ENCODE measurements around the gene MICU2. TPM values are rescaled to one million over a fixed set of nuclear protein-coding genes. Genes with fewer than 3 reads are reported as not detected.

MICU2 gene
- total RNA-seq, 4 donors from 2014 or later = 31.6 to 39.5 (median 36.0) TPM

- Histone ChIP-seq H3K36me3 (peaks cover 0 to 19% (median 3%) of the 10 kb centered on the region in 4 donors), H3K27me3 (no peaks in the 10 kb centered on the region), H3K4me1 (no peaks in the 10 kb centered on the region), H3K9me3 (no peaks in the 10 kb centered on the region), H3K4me3 (no peak overlapping the region), H3K27ac (replicated peaks in 1 of 4) (no peak overlapping the region)
- DNase-seq (ENCODE audit: extremely low spot score) = no peak
- intact Hi-C loops (cut with DNase I) = no loop called here
- TF ChIP-seq POLR2A (IDR thresholded peaks at IDR 0.05; ENCODE audit: low read depth) = no peak
- no peak for TF ChIP-seq CTCF (IDR thresholded peaks at IDR 0.05)
- no peak for TF ChIP-seq EP300 (IDR thresholded peaks at IDR 0.05)
- TF ChIP-seq POLR2AphosphoS5 (IDR thresholded peaks at IDR 0.05) = no peak
- WGBS = 85% methylated on average over 3 of the region's 3 CpGs
Measured at GRCh38 chr13:21529146-21529893, 74.7 kb downstream of the MICU2 start.

- intact Hi-C loops (cut with DNase I) = no loop called here
- H3K27me3 ChIP-seq = no peaks in the 10 kb centered on the region
- TF ChIP-seq POLR2A (IDR thresholded peaks at IDR 0.05; ENCODE audit: low read depth) = no peak
- TF ChIP-seq EP300 (IDR thresholded peaks at IDR 0.05) = no peak
- no peak for TF ChIP-seq POLR2AphosphoS5 (IDR thresholded peaks at IDR 0.05)
- H3K4me3 ChIP-seq = no peak overlapping the region
- WGBS = 85% methylated on average over 6 of the region's 6 CpGs
- no peaks in the 10 kb centered on the region for H3K9me3 ChIP-seq
- H3K27ac ChIP-seq (replicated peaks in 1 of 4) = no peak overlapping the region
- no peak for DNase-seq (ENCODE audit: extremely low spot score)
- no peaks in the 10 kb centered on the region for H3K4me1 ChIP-seq
- H3K36me3 ChIP-seq = peaks cover 0 to 16% (median 3%) of the 10 kb centered on the region in 4 donors
Measured at GRCh38 chr13:21528616-21529015, 75.4 kb downstream of the MICU2 start.

GRCh38 chr13:21526707-21527540, 77.0 kb downstream of the MICU2 start:
- H3K27ac ChIP-seq (replicated peaks in 1 of 4) = no peak overlapping the region
- 93% methylated on average over 6 of the region's 6 CpGs for WGBS
- intact Hi-C loops (cut with DNase I) = no loop called here
- H3K4me1 ChIP-seq = no peaks in the 10 kb centered on the region
- H3K4me3 ChIP-seq = no peak overlapping the region
- DNase-seq (ENCODE audit: extremely low spot score) = no peak
- peaks cover 0 to 31% (median 3%) of the 10 kb centered on the region in 4 donors for H3K36me3 ChIP-seq
- H3K27me3 ChIP-seq = no peaks in the 10 kb centered on the region
- H3K9me3 ChIP-seq = no peaks in the 10 kb centered on the region
- TF ChIP-seq POLR2A (IDR thresholded peaks at IDR 0.05; ENCODE audit: low read depth) = no peak
- no peak for TF ChIP-seq POLR2AphosphoS5 (IDR thresholded peaks at IDR 0.05)
- no peak for TF ChIP-seq EP300 (IDR thresholded peaks at IDR 0.05)
- no peak for TF ChIP-seq CTCF (IDR thresholded peaks at IDR 0.05)

GRCh38 chr13:21522847-21523246, 81.1 kb downstream of the MICU2 start:
- Histone ChIP-seq H3K27ac (replicated peaks in 1 of 4) (no peak overlapping the region), H3K36me3 (peaks cover 0 to 50% (median 19%) of the 10 kb centered on the region in 4 donors), H3K4me1 (no peaks in the 10 kb centered on the region), H3K9me3 (no peaks in the 10 kb centered on the region), H3K4me3 (no peak overlapping the region), H3K27me3 (no peaks in the 10 kb centered on the region)
- no peak for DNase-seq (ENCODE audit: extremely low spot score)
- TF ChIP-seq POLR2AphosphoS5 (IDR thresholded peaks at IDR 0.05) (no peak), EP300 (IDR thresholded peaks at IDR 0.05) (no peak), POLR2A (IDR thresholded peaks at IDR 0.05; ENCODE audit: low read depth) (no peak), CTCF (IDR thresholded peaks at IDR 0.05) (no peak)
- intact Hi-C loops (cut with DNase I) = no loop called here
- 94% methylated on average over 2 of the region's 2 CpGs for WGBS

- TF ChIP-seq POLR2A (IDR thresholded peaks at IDR 0.05; ENCODE audit: low read depth) (no peak), EP300 (IDR thresholded peaks at IDR 0.05) (no peak)
- H3K36me3 ChIP-seq = peaks cover 0 to 55% (median 20%) of the 10 kb centered on the region in 4 donors
- intact Hi-C loops (cut with DNase I) = no loop called here
- no peak for DNase-seq (ENCODE audit: extremely low spot score)
- no peaks in the 10 kb centered on the region for H3K27me3 ChIP-seq
- no peak overlapping the region for H3K4me3 ChIP-seq
- WGBS = 100% methylated on average over 1 of the region's 1 CpG
- no peaks in the 10 kb centered on the region for H3K9me3 ChIP-seq
- H3K27ac ChIP-seq (replicated peaks in 1 of 4) = no peak overlapping the region
- no peaks in the 10 kb centered on the region for H3K4me1 ChIP-seq
Measured at GRCh38 chr13:21522130-21522529, 81.8 kb downstream of the MICU2 start.
